C4-2B (cell line): Measurements from ENCODE around the gene FUT7.

Experiments used
- CTCF ChIP-seq: fragments of 450-650 bp; conservative IDR thresholded peaks from 2 replicates; pipeline ENCODE4 v1.5.1; 2017; ENCODE audit warnings: mild to moderate bottlenecking
- ZFX ChIP-seq: fragments of 450-650 bp; IDR thresholded peaks from 2 replicates; pipeline ENCODE4 v1.6.1; 2017

GRCh38 chr9:137007108-137007815 is 24.6 kb downstream of the FUT7 start:
- TF ChIP-seq CTCF, result no peak
- no peak for TF ChIP-seq ZFX
